NCI-H1092 (cell line): ENCODE data around the gene ZMYND19.
"Not testable (repeated sequence)": the region's sequence is repeated elsewhere in the genome, so short reads cannot be mapped to it uniquely, and the experiment has no call there.

Experiments used
- DNase-seq: peaks from one replicate; lab custom pipeline; 2025; lab: John Stamatoyannopoulos, UW

ZMYND19 gene

GRCh38 chr9:137588891-137589290, 1.4 kb downstream of the ZMYND19 start:
- no peak for DNase-seq

- DNase-seq, result no peak
Measured at GRCh38 chr9:137588311-137588710, 2.0 kb downstream of the ZMYND19 start.

GRCh38 chr9:137586854-137587253, 3.5 kb downstream of the ZMYND19 start:
- no peak for DNase-seq

- no peak for DNase-seq
Measured at GRCh38 chr9:137583957-137584356, 6.4 kb downstream of the ZMYND19 start.

- DNase-seq, result no peak
Measured at GRCh38 chr9:137583347-137583746, 7.0 kb downstream of the ZMYND19 start.

- no peak for DNase-seq
Measured at GRCh38 chr9:137582286-137582860, 7.9 kb downstream of the ZMYND19 start.

- no peak for DNase-seq
Measured at GRCh38 chr9:137581361-137582285, 8.7 kb downstream of the ZMYND19 start.

GRCh38 chr9:137580954-137581322, 9.4 kb downstream of the ZMYND19 start:
- no peak for DNase-seq

GRCh38 chr9:137580209-137580953, 9.9 kb downstream of the ZMYND19 start:
- DNase-seq, result no peak

- DNase-seq, result no peak
Measured at GRCh38 chr9:137579259-137579604, 11.1 kb downstream of the ZMYND19 start.

- DNase-seq, result peak; percentile 89
Measured at GRCh38 chr9:137578518-137579258, 11.6 kb downstream of the ZMYND19 start, which contains the start of gene DPH7. Gene DPH7 (minus strand): TSS chr9:137578925. CDS start chr9:137578777, 148 bp downstream.

GRCh38 chr9:137575716-137576411, 14.4 kb downstream of the ZMYND19 start:
- DNase-seq, result no peak

GRCh38 chr9:137575364-137575715, 15.0 kb downstream of the ZMYND19 start:
- DNase-seq, result no peak

GRCh38 chr9:137574192-137574591, 16.1 kb downstream of the ZMYND19 start:
- DNase-seq, result no peak

GRCh38 chr9:137570566-137570965, 19.7 kb downstream of the ZMYND19 start:
- DNase-seq, result no peak

- no peak for DNase-seq
Measured at GRCh38 chr9:137569609-137570203, 20.6 kb downstream of the ZMYND19 start.

GRCh38 chr9:137568445-137568844, 21.9 kb downstream of the ZMYND19 start:
- DNase-seq, result not testable (repeated sequence)

- no peak for DNase-seq
Measured at GRCh38 chr9:137564817-137565411, 25.4 kb downstream of the ZMYND19 start.

- no peak for DNase-seq
Measured at GRCh38 chr9:137564134-137564533, 26.2 kb downstream of the ZMYND19 start.

- DNase-seq, result no peak
Measured at GRCh38 chr9:137558127-137558526, 32.2 kb downstream of the ZMYND19 start.
